ENCODE measurements around the gene PRR23A. TPM values are rescaled to one million over a fixed set of nuclear protein-coding genes. Genes with fewer than 3 reads are reported as not detected.
"Not testable (repeated sequence)": the region's sequence is repeated elsewhere in the genome, so short reads cannot be mapped to it uniquely, and the experiment has no call there.

PRR23A gene
- polyA plus RNA-seq (2012; ENCODE audit: insufficient read depth, insufficient read length) = not detected

GRCh38 chr3:139006051-139006716 lies at the start of gene PRR23A:
Gene PRR23A, minus strand, starts transcription at chr3:139006268. Its CDS starts 0 bp downstream, at chr3:139006268.
- no peak within 1 kb of the TSS for H3K4me3 ChIP-seq (ENCODE audit: low read length)
- DNase-seq (ENCODE audit: low read depth, low spot score) = no peak

DNA sequence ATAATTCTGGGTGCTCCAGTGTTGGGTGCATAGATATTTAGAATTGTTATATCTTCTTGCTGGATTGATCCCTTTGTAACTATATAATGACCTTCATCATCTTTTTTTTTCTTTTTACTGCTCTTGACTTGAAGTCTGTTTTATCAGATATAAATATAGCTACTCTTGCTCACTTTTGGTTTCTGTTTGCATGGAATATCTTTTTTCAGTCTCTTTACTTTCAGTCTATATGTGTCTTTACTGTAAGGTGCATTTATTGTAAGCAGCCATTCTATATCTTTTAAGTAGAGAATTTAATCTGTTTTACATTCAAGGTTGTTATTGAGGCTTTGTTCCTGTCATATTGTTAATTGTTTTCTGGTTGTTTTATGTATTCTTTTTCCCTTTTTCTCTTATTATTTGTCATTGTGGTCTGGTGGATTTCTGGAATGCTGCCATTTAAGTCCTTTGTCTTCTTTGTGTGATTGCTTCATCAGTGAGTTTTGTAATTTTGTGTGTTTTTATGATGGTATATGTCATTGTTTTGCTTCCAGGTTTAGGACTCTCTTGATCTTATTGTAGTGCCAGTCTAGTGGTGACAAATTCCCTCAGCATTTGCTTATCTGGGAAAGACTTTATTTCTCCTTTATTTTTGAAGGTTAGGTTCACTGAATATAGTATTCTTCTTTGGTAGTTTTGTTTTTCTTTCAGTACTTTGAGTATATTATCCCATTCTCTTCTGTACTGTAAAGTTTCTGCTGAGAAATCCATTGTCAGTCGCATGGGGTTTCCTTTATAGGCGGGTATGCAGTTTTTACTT lies 46.9 kb upstream of the PRR23A start:
- DNase-seq (ENCODE audit: low read depth, low spot score) = no peak
- no peak overlapping the region for H3K4me3 ChIP-seq (ENCODE audit: low read length)

DNA sequence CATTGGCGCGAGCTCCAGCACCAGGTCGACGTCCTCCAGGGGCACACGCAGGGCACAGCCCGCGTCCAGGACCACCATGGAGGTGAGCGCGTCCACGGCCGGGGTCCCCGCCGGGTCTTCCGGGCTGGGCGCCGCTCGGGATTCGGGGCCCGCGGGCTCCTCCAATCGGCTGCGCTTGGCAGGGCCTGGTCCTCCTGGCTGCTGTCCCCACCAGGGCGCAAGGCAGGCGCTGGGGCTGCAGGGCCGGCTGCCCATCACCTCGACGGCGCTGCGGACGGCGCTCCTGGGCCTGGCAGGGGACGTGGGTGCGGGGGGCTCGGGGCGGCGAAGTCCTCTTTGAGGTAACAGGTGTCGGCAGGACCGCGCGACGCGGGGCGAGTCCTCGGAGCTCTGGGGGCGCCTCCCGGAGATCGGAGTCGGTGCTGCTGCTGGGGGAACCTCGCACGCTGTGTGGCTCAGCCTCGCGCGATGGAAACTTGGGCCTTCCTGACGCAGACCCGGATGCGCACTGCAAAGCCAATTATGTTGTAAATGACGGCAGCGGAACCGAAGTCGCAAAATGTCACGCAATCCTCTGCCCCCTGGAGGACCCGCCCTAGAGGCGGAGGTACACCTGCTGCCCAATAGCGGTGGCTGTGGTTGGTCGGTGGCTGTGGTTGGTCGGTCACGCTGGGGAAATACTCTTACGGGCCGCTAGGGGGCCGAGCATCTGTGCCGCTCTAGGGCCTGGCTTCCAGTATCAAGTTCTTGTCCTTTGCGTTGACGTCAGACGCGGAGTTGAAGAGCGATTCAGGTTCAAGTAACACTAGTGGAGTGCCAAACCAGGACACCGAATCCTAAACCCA lies 38.5 kb upstream of the PRR23A start, which contains the start of gene PRR23C:
Gene PRR23C, minus strand, starts transcription at position 527 of the 845 bp plus-strand sequence. Its CDS starts 272 bp downstream, at position 255.
- no peak for DNase-seq (ENCODE audit: low read depth, low spot score)
- no peak within 1 kb of the TSS for H3K4me3 ChIP-seq (ENCODE audit: low read length)

- H3K4me3 ChIP-seq (ENCODE audit: low read length) = no peak overlapping the region
- DNase-seq (ENCODE audit: low read depth, low spot score) = no peak
These were observed 37.7 kb upstream of the PRR23A start for GRCh38 chr3:139043554-139044365.

GRCh38 chr3:139037478-139037877 lies 31.4 kb upstream of the PRR23A start:
- no peak overlapping the region for H3K4me3 ChIP-seq (ENCODE audit: low read length)
- no peak for DNase-seq (ENCODE audit: low read depth, low spot score)

GRCh38 chr3:139032326-139033002 lies 26.4 kb upstream of the PRR23A start:
- H3K4me3 ChIP-seq (ENCODE audit: low read length) = no peak overlapping the region
- DNase-seq (ENCODE audit: low read depth, low spot score) = no peak

- not testable (repeated sequence) for DNase-seq (ENCODE audit: low read depth, low spot score)
These were observed 24.5 kb upstream of the PRR23A start for GRCh38 chr3:139030576-139030975.

DNA sequence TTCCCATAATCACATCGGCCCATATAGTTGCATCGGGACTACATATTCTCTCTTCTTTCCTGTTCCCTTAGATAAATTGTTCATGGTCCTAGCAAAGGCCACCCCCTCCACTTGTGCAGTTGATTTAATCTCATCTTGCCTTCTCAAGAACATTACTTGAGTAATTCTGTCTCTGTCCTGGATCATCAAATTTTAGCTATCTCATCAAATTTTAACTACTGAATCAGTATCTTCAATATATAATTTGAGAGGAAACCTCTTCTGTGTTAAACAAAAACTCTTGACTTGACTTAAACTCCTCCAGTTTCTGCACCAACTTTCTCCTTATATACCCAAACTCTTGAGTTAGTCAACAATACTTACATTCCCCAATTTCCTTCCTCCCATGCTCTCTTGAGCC lies 18.9 kb upstream of the PRR23A start:
- DNase-seq (ENCODE audit: low read depth, low spot score) = no peak
- no peak overlapping the region for H3K4me3 ChIP-seq (ENCODE audit: low read length)

More at GRCh38 chr3:139030576-139030975, 24.5 kb upstream of the PRR23A start:
- not testable (repeated sequence) for H3K4me3 ChIP-seq (ENCODE audit: low read length)

DNA sequence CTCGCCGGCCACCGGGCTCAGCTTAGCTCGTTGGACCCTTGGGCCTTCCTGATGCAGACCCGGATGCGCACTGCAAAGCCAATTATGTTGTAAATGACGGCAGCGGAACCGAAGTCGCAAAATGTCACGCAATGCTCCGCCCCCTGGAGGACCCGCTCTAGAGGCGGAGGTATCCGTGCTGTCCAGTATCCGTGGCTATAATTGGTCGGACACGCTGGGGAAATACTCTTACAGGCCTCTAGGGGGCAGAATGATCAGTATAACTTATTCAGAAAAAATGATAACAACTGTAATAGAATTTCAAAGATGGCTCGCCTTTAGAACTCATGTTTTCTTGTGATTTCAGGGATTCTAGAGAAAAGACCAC lies 14.8 kb upstream of the PRR23A start, which contains the start of gene PRR23B:
Gene PRR23B, minus strand, starts transcription at position 59 of the 367 bp plus-strand sequence. CDS start 265 bp downstream, outside the sequence.
- peak; percentile 5 for DNase-seq (ENCODE audit: low read depth, low spot score)
- no peak within 1 kb of the TSS for H3K4me3 ChIP-seq (ENCODE audit: low read length)

GRCh38 chr3:139020036-139020867 lies 14.2 kb upstream of the PRR23A start:
- H3K4me3 ChIP-seq (ENCODE audit: low read length) = no peak overlapping the region
- DNase-seq (ENCODE audit: low read depth, low spot score) = no peak

DNA sequence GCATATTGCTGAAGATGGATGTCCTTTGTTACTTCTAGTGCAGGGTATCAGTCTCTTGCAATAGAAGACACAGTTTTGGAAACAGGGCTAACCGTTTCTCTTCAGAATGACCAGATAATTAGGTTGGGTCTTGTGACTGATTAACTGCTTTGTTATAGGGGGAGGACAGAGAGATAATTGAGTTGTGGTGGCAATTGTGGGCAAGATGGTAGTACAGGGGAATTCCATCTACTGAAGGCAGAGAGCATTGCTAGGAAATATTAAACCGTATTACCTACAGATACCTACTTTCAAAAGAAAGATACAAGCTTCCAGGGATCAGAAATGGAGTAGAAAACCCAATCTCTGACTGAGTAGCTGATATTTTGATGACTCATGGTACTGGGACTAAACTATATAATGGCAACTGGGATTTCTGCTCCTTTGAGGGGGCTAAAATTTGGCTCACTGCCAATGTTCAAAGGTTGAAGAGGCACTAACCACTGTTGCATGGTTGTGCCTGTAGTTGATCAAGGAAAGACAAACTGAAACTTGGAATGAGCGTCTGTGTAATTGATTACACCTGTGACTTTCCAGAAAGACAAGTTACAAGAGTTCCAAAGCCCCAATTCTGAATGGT lies 10.5 kb upstream of the PRR23A start:
- no peak for DNase-seq (ENCODE audit: low read depth, low spot score)
- no peak overlapping the region for H3K4me3 ChIP-seq (ENCODE audit: low read length)

DNA sequence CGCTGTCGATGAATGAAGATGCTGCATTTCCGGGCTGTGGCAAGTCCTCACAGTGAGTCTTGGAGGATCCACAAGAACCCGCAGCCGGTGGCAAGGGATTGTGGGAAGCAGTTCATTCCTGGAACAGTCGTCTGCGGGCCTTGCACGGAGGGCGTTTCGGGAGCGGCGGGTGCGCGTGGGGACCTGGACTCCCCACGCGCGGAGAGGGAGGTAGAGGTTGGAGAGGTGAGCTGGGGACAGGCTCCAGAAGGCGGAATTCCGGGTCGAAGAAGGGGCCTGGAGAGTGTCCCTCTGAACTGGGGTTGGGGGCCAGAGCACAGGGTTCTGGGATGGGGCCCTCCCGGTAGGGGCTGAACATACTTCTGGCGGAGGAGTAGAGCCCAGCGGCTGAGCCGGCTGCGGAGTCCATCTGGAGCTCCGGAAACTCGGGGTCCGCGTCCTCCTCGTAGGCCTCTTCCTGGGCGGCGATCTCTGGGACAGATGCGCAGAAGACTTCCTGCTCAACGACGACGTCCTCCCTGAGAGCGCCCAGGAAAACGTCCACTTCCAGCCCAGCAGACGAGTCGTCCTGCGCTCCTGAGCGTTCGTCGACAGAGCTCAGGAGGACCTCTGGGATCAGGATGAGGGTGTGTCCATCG lies 593 bp downstream of the PRR23A start:
- DNase-seq (ENCODE audit: low read depth, low spot score) = no peak
- H3K4me3 ChIP-seq (ENCODE audit: low read length) = no peak overlapping the region

GRCh38 chr3:138995706-138996105 lies 10.4 kb downstream of the PRR23A start:
- H3K4me3 ChIP-seq (ENCODE audit: low read length) = no peak overlapping the region
- DNase-seq (ENCODE audit: low read depth, low spot score) = no peak

DNA sequence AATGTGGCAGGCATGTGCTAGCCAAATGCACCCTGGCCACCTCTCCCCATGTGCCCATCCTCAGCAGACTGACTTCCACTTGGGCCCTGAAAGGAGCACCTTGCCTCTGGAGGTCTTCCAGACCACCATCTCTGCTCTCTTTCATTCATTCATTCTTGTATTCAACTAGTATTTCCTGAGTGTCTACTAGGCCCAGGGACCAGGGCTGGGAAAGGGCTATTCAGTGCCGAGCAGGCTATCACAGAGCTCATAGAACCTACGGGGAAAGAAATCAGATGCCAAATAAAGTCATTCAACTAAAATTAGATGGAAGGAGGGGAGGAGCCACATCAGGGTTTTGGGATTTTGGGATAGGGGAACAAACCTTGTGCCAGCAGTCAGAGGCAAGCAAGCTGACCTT lies 18.9 kb downstream of the PRR23A start:
- no peak overlapping the region for H3K4me3 ChIP-seq (ENCODE audit: low read length)
- no peak for DNase-seq (ENCODE audit: low read depth, low spot score)

- no peak overlapping the region for H3K4me3 ChIP-seq (ENCODE audit: low read length)
- DNase-seq (ENCODE audit: low read depth, low spot score) = no peak
These were observed 20.1 kb downstream of the PRR23A start for GRCh38 chr3:138985932-138986331.

- DNase-seq (ENCODE audit: low read depth, low spot score) = no peak
These were observed 21.3 kb downstream of the PRR23A start for GRCh38 chr3:138984816-138985215.

More at GRCh38 chr3:138984816-138985215, 21.3 kb downstream of the PRR23A start:
- H3K4me3 ChIP-seq (ENCODE audit: low read length) = no peak overlapping the region

Measured in Jurkat, Clone E6-1 (cell line).